Pancreas (tissue), 10 donors: ENCODE measurements around the gene CD40. TPM values are rescaled to one million over a fixed set of nuclear protein-coding genes. Genes with fewer than 3 reads are reported as not detected.

ENCODE experiments used
- ATAC-seq, 4 donors: fragments of 200-7000 bp; cut with Tn5 transposase; one replicate each; pipeline versions ENCODE4 v1.8.0 to v1.9.1; 2020; ENCODE audit warnings: mild to moderate bottlenecking in 4 of 4, moderate library complexity in 4 of 4
- DNase-seq, 6 donors: peaks; one replicate each; pipeline ENCODE4 v3.0.0-alpha.2; 2020
- FAIRE-seq: peaks from 2 replicates; lab custom pipeline; 2012; peaks lifted over from hg19 to GRCh38; lab: Jason Lieb, UNC
- H3K27ac ChIP-seq, 4 donors: fragments of 200-600 bp; sonication (generic); 1 replicate in 3 of 4; 2 replicates in 1 of 4; pipeline versions ENCODE4 v1.5.0 to v1.8.0; 2020
- H3K27me3 ChIP-seq, 4 donors: fragments of 200-600 bp; one replicate each; pipeline ENCODE4 v1.8.0; 2021
- H3K36me3 ChIP-seq, 3 donors: fragments of 200-600 bp; sonication (generic) in 1 of 3; one replicate each; pipeline versions ENCODE4 v1.5.0 to v1.8.0; 2020 to 2021
- H3K4me1 ChIP-seq, 3 donors: fragments of 200-600 bp; one replicate each; pipeline ENCODE4 v1.8.0; 2021
- H3K4me3 ChIP-seq, 4 donors: fragments of 200-600 bp; sonication (generic) in 2 of 4; one replicate each; pipeline versions ENCODE4 v1.5.0 to v1.8.0; 2020 to 2021
- H3K9me3 ChIP-seq, 4 donors: fragments of 200-600 bp; one replicate each; pipeline ENCODE4 v1.8.0; 2021
- CTCF ChIP-seq, 4 donors: fragments of 200-600 bp; sonication (generic) in 3 of 4; IDR thresholded peaks; one replicate each; pipeline versions ENCODE4 v1.5.0 to v1.8.0; 2021; ENCODE audit warnings: antibody characterized with exemption in 4 of 4
- WGBS, 2 donors: extraction: QIAGEN DNeasy Blood & Tissue Kit; methylation state at CpG; one replicate each; pipeline ENCODE4 v1.1.7; 2013; 5-methylcytosine and 5-hydroxymethylcytosine counted together
- intact Hi-C, 3 donors: fragments of 100-400 bp; cut with DNase I; formaldehyde crosslinking; loops; one replicate each; pipeline versions ENCODE4 v1.11.1 to v1.14.2; 2022
- polyA plus RNA-seq, 2 donors: library from polyadenylated mRNA; stranded (reverse); fragments of 200-250 nt; gene quantifications; one replicate each; pipeline ENCODE4 v1.2.3, GENCODE V29; 2013
- total RNA-seq, 6 donors: library from RNA; stranded (reverse); fragmentation: NEBNext Ultra II Directional in 4 of 6; extraction: Animal tissue kit (Norgen Biotek cat#: 25700) in 4 of 6; gene quantifications; one replicate each; pipeline versions ENCODE4 v1.2.1 to v1.2.4, GENCODE V29; 2021 to 2023
- donor health status: healthy with polysubstance abuse.
- donor health status: DM: no; HTN: no; CAD: no; lungs with moderate emphysema.
- donor health status: DM: no; HTN: no; CAD: no.
- donor health status: control.
- donor health status: control.
- donor health status: Bipolar disorder and iron deficiency.
- donor health status: DM: yes; HTN: yes; CAD: no.
- donor health status: DM: no; HTN: no; CAD: no.
- donor health status: DM: no; HTN: no; CAD: no.
- donor health status: DM: yes; HTN: yes; CAD: no.

CD40 gene
- total and polyA plus RNA-seq, 8 donors = 8.4 to 20.8 (median 9.7) TPM

- Histone ChIP-seq H3K9me3 (no peaks in the 10 kb centered on the region), H3K4me1 (peaks cover 24 to 58% (median 53%) of the 10 kb centered on the region in 3 donors), H3K27ac (no peak overlapping the region), H3K36me3 (no peaks in the 10 kb centered on the region), H3K4me3 (no peak overlapping the region), H3K27me3 (no peaks in the 10 kb centered on the region)
- DNase-seq (no peak), FAIRE-seq (no peak), ATAC-seq (no peak)
- no peak for TF ChIP-seq CTCF (IDR thresholded peaks at IDR 0.05)
- WGBS, 2 donors = 39 to 50% methylated on average over 4 of the region's 4 CpGs
- intact Hi-C loops = loop anchor here in 1 of 3 donors (10.0 kb wide), 1 partner anchor 61 kb away; the partner anchor contains the start of gene SLC12A5
Observed at GRCh38 chr20:46085179-46085851, 32.8 kb upstream of the CD40 start.

GRCh38 chr20:46087161-46087560, 31.0 kb upstream of the CD40 start:
- Histone ChIP-seq H3K27ac (no peak overlapping the region), H3K9me3 (no peaks in the 10 kb centered on the region), H3K27me3 (no peaks in the 10 kb centered on the region), H3K4me3 (no peak overlapping the region), H3K36me3 (no peaks in the 10 kb centered on the region), H3K4me1 (peaks cover 24 to 61% (median 42%) of the 10 kb centered on the region in 3 donors)
- intact Hi-C loops = loop anchor here in 1 of 3 donors (10.0 kb wide), 1 partner anchor 62 kb away; the partner anchor contains the start of gene SLC12A5
- DNase-seq = no peak
- TF ChIP-seq CTCF (IDR thresholded peaks at IDR 0.05) = peak in 2 of 4 donors; percentile 13 to 17
- no peak for FAIRE-seq
- no peak for ATAC-seq
- WGBS, 2 donors = 40 to 48% methylated on average over 8 of the region's 8 CpGs

- no peak for TF ChIP-seq CTCF (IDR thresholded peaks at IDR 0.05)
- DNase-seq = no peak
- Histone ChIP-seq H3K27ac (peak overlapping the region; percentile 98 to 99 (median 98)), H3K27me3 (no peaks in the 10 kb centered on the region), H3K36me3 (no peaks in the 10 kb centered on the region), H3K4me3 (peak overlapping the region; percentile 71 to 90 (median 84)), H3K9me3 (no peaks in the 10 kb centered on the region), H3K4me1 (peaks cover 24 to 53% (median 37%) of the 10 kb centered on the region in 3 donors)
- WGBS, 2 donors = 1% methylated on average over 22 of the region's 22 CpGs
- intact Hi-C loops = loop anchor here in 1 of 3 donors (10.0 kb wide), 1 partner anchor 64 kb away; the partner anchor contains the start of gene SLC12A5
- no peak for FAIRE-seq
- ATAC-seq = peak in 1 of 4 donors; percentile 1
Observed at GRCh38 chr20:46088409-46089166, 29.5 kb upstream of the CD40 start.

GRCh38 chr20:46089167-46089416, 29.0 kb upstream of the CD40 start:
- TF ChIP-seq CTCF (IDR thresholded peaks at IDR 0.05) = no peak
- Histone ChIP-seq H3K4me1 (peaks cover 24 to 48% (median 37%) of the 10 kb centered on the region in 3 donors), H3K36me3 (no peaks in the 10 kb centered on the region), H3K27ac (peak overlapping the region; percentile 98 to 99 (median 98)), H3K9me3 (no peaks in the 10 kb centered on the region), H3K4me3 (peak overlapping the region; percentile 71 to 90 (median 84)), H3K27me3 (no peaks in the 10 kb centered on the region)
- no peak for FAIRE-seq
- ATAC-seq = peak; percentile 28 to 58 (median 56)
- intact Hi-C loops = loop anchor here in 1 of 3 donors (10.0 kb wide), 1 partner anchor 64 kb away; the partner anchor contains the start of gene SLC12A5
- DNase-seq = no peak
- WGBS, 2 donors = 0 to 1% methylated on average over 31 of the region's 31 CpGs
